IPS-18c (cell line): ENCODE results near the gene PCDHA5.
"Not testable (repeated sequence)": the region's sequence is repeated elsewhere in the genome, so short reads cannot be mapped to it uniquely, and the experiment has no call there.

Experiments
- H3K4me3 ChIP-seq: 2 replicates; pipeline ENCODE4 v1.7.0; 2013; ENCODE audit warnings: low read depth, mild to moderate bottlenecking, low read length, moderate library complexity; ENCODE audit not compliant: insufficient read depth
- H3K9me3 ChIP-seq: one replicate; pipeline ENCODE4 v1.6.1; 2013; ENCODE audit warnings: mild to moderate bottlenecking, low read length, moderate library complexity; ENCODE audit not compliant: control insufficient read depth, insufficient read depth

PCDHA5 gene

DNA sequence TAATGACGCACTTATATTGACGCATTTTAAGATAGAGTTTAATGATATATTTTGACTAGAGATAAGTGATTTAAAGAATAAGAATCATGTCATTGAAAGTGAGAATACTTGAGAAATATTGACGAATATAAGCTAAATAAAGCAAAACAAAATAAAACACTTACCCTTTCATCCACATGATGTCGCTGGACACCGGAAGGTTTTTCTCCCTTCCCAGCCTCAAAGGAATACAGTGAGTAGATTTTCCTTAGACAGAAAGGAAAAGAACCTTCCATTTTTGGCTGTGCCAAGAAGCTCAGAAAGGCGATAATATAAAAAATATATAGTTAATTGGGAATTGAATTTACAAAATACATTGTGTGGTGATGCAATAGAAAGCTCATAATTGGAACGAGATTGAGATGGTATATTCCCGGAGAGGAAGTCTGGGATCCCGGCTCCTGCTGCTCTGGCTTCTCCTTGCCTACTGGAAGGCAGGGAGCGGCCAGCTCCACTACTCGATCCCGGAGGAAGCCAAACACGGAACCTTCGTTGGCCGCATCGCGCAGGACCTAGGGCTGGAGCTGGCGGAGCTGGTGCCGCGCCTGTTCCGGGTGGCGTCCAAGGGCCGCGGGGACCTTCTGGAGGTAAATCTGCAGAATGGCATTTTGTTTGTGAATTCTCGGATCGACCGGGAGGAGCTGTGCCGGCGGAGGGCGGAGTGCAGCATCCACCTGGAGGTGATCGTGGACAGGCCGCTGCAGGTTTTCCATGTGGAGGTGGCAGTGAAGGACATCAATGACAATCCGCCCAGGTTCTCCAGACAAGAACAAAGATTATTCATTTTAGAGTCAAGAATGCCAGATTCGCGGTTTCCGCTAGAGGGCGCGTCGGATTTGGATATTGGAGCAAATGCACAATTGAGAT is at the start of gene PCDHA5:
Gene PCDHA5, plus strand, starts transcription at position 239 of the 906 bp plus-strand sequence.
- no peak within 1 kb of the TSS for H3K4me3 ChIP-seq

GRCh38 chr5:140780512-140780911 is 40.9 kb upstream of the PCDHA5 start:
- no peaks in the 10 kb centered on the region for H3K9me3 ChIP-seq

More for the DNA sequence above, at the start of gene PCDHA5:
- no peaks in the 10 kb centered on the region for H3K9me3 ChIP-seq

GRCh38 chr5:140785905-140786686 is 35.3 kb upstream of the PCDHA5 start, which contains the start of gene PCDHA1:
Gene PCDHA1 (plus strand): TSS chr5:140786140.
- Histone ChIP-seq H3K4me3 (no peak within 1 kb of the TSS), H3K9me3 (peaks cover 5% of the 10 kb centered on the region)

More at GRCh38 chr5:140780512-140780911, 40.9 kb upstream of the PCDHA5 start:
- H3K4me3 ChIP-seq: no peak overlapping the region

- H3K4me3 ChIP-seq, H3K9me3 ChIP-seq: not testable (repeated sequence)
Observed at GRCh38 chr5:140787422-140787821, 34.0 kb upstream of the PCDHA5 start.

DNA sequence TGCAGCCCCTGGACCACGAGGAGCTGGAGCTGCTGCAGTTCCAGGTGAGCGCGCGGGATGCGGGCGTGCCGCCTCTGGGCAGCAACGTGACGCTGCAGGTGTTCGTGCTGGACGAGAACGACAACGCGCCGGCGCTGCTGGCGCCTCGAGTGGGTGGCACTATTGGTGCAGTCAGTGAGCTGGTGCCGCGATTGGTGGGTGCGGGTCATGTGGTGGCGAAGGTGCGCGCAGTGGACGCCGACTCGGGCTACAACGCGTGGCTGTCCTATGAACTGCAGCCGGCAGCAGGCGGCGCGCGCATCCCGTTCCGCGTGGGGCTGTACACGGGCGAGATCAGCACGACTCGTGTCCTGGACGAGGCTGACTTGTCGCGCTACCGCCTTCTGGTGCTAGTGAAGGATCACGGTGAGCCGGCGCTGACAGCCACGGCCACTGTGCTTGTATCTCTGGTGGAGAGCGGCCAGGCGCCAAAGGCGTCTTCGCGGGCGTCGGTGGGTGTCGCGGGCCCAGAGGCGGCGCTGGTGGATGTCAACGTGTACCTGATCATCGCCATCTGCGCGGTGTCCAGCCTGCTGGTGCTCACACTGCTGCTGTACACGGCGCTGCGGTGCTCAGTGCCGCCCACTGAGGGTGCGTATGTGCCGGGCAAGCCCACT is 33.4 kb upstream of the PCDHA5 start:
- not testable (repeated sequence) for H3K4me3 ChIP-seq

GRCh38 chr5:140791089-140791488 is 30.3 kb upstream of the PCDHA5 start:
- peaks cover 5% of the 10 kb centered on the region for H3K9me3 ChIP-seq
- no peak overlapping the region for H3K4me3 ChIP-seq

More for the DNA sequence above, 33.4 kb upstream of the PCDHA5 start:
- not testable (repeated sequence) for H3K9me3 ChIP-seq

DNA sequence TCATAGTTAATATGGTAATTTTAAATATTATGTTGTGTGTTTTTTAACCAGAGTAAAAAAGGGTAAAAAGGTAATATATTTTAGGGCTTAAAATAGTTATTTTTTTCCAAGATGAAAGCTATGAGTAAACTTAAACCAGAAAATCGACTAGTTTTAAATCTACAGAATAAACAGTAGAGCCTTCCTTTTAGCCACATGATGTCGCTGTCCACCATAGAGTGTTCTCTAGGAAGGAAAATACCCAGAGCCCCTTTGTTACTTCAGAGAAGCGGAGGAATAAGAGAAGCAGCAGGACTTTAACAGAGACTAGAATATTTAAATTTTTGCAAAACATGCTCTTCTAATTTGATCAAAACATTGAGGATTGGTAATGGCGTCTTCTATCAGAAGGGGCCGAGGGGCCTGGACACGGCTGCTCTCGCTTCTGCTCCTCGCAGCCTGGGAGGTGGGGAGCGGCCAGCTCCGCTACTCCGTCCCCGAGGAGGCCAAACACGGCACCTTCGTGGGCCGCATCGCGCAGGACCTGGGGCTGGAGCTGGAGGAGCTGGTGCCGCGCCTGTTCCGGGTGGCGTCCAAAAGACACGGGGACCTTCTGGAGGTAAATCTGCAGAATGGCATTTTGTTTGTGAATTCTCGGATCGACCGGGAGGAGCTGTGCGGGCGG is 26.7 kb upstream of the PCDHA5 start, which contains the start of gene PCDHA2:
Gene PCDHA2, plus strand, starts transcription at position 258 of the 664 bp plus-strand sequence.
- Histone ChIP-seq H3K9me3 (no peaks in the 10 kb centered on the region), H3K4me3 (peak within 1 kb of the TSS; percentile 49)

GRCh38 chr5:140795259-140795641 is 26.2 kb upstream of the PCDHA5 start:
- Histone ChIP-seq H3K9me3 (no peaks in the 10 kb centered on the region), H3K4me3 (peak overlapping the region; percentile 49; the same call in 1 of the 2 replicates)

DNA sequence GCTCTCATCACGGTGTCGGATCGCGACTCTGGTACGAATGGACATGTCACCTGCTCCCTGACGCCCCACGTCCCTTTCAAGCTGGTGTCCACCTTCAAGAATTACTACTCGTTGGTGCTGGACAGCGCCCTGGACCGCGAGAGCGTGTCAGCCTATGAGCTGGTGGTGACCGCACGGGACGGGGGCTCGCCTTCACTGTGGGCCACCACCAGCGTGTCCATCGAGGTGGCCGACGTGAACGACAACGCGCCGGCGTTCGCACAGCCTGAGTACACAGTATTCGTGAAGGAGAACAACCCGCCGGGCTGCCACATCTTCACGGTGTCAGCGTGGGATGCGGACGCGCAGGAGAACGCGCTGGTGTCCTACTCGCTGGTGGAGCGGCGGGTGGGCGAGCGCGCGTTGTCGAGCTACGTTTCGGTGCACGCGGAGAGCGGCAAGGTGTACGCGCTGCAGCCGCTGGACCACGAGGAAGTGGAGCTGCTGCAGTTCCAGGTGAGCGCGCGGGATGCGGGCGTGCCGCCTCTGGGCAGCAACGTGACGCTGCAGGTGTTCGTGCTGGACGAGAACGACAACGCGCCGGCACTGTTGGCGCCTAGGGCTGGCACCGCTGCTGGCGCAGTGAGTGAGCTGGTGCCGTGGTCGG is 25.2 kb upstream of the PCDHA5 start:
- not testable (repeated sequence) for H3K9me3 ChIP-seq, H3K4me3 ChIP-seq

- no peaks in the 10 kb centered on the region for H3K9me3 ChIP-seq
- no peak overlapping the region for H3K4me3 ChIP-seq
Observed at GRCh38 chr5:140796718-140797095, 24.7 kb upstream of the PCDHA5 start.

DNA sequence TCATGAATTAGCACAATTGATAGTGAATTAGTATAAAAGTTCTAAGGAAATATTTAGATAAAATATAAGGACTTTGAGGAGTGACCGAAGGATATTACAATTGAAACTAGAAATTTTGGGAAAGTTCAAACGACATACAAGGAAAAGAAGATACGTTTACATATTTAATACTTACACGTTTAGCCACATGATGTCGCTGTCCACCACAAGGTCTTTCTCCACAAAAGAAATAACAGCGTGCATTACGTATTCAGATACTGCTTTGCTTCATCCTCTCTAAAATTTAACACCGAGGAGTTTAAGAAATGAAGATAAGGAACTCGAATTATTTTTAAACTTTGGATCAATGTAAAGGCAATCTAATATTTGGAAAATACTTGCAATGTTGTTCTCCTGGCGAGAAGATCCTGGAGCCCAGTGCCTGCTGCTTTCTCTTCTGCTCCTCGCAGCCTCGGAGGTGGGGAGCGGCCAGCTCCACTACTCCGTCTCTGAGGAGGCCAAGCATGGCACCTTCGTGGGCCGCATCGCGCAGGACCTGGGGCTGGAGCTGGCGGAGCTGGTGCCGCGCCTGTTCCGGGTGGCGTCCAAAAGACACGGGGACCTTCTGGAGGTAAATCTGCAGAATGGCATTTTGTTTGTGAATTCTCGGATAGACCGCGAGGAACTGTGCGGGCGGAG is 20.5 kb upstream of the PCDHA5 start, which contains the start of gene PCDHA3:
Gene PCDHA3, plus strand, starts transcription at position 242 of the 678 bp plus-strand sequence.
- no peaks in the 10 kb centered on the region for H3K9me3 ChIP-seq
- no peak within 1 kb of the TSS for H3K4me3 ChIP-seq

DNA sequence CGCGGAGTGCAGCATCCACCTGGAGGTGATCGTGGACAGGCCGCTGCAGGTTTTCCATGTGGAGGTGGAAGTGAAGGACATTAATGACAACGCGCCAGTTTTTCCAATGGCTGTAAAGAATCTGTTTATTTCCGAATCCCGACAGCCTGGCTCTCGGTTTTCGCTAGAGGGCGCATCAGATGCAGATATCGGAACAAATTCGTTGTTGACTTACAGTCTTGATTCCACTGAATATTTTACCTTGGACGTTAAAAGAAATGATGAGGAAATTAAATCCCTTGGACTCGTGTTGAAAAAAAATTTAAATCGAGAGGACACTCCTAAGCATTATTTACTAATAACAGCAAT is 19.9 kb upstream of the PCDHA5 start:
- no peak overlapping the region for H3K4me3 ChIP-seq

GRCh38 chr5:140802381-140802780 is 19.0 kb upstream of the PCDHA5 start:
- not testable (repeated sequence) for H3K9me3 ChIP-seq, H3K4me3 ChIP-seq

More for the DNA sequence above, 19.9 kb upstream of the PCDHA5 start:
- H3K9me3 ChIP-seq: no peaks in the 10 kb centered on the region

GRCh38 chr5:140802781-140803271 is 18.6 kb upstream of the PCDHA5 start:
- no peak overlapping the region for H3K4me3 ChIP-seq
- H3K9me3 ChIP-seq: no peaks in the 10 kb centered on the region

DNA sequence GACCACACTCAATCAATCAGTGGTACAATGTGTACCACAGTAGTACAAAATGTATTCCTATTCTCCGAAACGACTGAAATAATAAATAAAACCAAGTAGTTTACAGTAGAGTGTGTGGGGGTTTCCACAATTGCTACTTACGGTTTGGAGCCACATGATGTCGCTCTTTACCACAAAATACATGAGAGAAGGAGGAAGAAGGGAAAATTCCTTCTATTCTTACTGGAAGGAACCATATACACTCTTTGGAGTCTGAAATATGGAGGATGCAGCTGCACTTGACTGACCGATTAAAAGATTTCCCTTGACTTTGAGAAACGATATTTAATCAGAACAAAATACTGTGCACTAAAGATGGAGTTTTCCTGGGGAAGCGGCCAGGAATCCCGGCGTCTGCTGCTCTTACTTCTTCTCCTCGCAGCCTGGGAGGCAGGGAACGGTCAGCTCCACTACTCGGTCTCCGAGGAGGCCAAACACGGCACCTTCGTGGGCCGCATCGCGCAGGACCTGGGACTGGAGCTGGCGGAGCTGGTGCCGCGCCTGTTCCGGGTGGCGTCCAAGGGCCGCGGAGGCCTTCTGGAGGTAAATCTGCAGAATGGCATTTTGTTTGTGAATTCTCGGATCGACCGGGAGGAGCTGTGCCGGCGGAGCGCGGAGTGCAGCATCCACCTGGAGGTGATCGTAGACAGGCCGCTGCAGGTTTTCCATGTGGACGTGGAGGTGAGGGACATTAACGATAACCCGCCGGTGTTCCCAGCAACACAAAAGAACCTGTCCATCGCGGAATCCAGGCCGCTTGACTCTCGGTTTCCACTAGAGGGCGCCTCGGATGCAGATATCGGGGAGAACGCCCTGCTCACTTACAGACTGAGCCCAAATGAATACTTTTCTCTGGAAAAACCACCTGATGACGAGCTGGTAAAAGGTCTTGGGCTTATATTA is 14.3 kb upstream of the PCDHA5 start, which contains the start of gene PCDHA4:
Gene PCDHA4, plus strand, starts transcription at position 235 of the 942 bp plus-strand sequence.
- no peaks in the 10 kb centered on the region for H3K9me3 ChIP-seq
- peak within 1 kb of the TSS; percentile 69 for H3K4me3 ChIP-seq
